ENCODE data around the gene TBX19. TPM values are rescaled to one million over a fixed set of nuclear protein-coding genes. Genes with fewer than 3 reads are reported as not detected.

The TBX19 gene
- polyA plus RNA-seq, 3 donors from 2014 or later, result 1.2 to 6.2 (median 3.4) TPM

DNA sequence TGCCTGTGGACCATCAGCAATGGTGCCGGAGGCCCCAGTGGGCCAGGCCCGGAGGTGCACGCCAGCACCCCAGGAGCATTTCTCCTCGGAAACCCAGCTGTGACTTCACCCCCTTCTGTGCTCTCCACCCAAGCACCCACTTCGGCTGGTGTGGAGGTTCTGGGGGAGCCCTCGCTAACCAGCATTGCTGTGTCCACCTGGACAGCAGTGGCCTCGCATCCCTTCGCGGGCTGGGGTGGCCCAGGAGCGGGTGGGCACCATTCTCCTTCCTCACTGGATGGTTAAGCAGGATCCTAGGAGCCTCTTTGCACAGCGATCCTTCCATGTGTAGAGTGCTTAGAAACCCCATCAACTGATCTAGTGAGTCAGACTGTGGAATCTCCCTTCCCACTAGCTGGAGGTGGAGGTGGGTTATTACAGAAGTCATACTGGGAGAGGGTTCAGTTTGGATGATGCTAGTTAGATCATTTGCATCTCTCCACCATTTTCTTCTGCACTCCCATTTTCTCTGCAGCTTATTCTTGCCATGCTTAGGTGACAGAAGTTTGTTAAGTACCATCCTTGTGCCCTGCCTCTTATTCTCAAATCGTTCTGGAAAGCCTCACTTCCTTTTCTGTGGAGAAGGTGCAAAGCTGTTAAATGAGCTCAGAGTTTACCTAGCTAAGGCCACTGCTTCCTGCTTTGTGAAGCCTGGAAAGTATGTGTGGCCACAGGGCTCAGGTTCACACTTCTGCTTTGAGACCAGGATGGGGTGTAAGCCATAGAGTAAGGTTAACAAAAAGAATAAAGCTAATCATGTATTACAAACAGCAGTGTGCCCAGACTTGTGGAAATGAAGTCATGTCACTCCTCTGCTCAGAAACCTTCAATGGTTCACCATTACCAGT is 32.3 kb downstream of the TBX19 start:
- no peaks in the 10 kb centered on the region for H3K27me3 Mint-ChIP-seq (ENCODE audit: low read depth in 3 of 3)
- peaks cover 10 to 37% (median 32%) of the 10 kb centered on the region in 3 donors for H3K36me3 Mint-ChIP-seq
- peak overlapping the region in 1 of 5 donors; percentile 2 for H3K4me3 Mint-ChIP-seq

DNA sequence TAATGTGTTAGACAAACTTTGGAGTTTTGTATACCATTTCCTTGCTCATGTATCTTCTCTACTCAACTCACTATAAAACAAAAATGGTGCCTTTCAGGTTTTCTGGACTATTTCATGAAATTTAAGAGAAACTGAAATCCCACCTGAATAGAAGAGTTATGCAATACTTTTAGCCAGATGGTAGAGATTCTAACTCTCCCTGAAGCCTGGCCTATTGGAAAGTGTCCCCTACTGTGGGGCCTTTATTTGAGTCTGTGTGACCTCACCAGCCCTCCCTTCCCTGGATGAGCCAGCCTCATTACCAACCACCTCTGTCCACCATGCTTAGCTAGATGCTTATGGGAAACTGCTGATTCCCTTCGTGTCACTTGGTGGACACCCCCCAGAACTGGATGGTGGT is 35.5 kb downstream of the TBX19 start:
- Mint-ChIP-seq H3K9me3 (no peaks in the 10 kb centered on the region), H3K27me3 (ENCODE audit: low read depth in 3 of 3) (no peaks in the 10 kb centered on the region), H3K4me1 (peaks cover 29 to 42% of the 10 kb centered on the region in 2 donors), H3K4me3 (no peak overlapping the region), H3K27ac (no peak overlapping the region), H3K36me3 (peaks cover 5 to 32% (median 29%) of the 10 kb centered on the region in 3 donors)
- no peak for DNase-seq

More for the DNA sequence above, 32.3 kb downstream of the TBX19 start:
- H3K4me1 Mint-ChIP-seq, result peaks cover 16 to 23% of the 10 kb centered on the region in 2 donors
- DNase-seq, result peak in 1 of 3 donors; percentile 11
- no peaks in the 10 kb centered on the region for H3K9me3 Mint-ChIP-seq
- peak overlapping the region in 5 of 6 donors; percentile 18 to 62 (median 51) for H3K27ac Mint-ChIP-seq

DNA sequence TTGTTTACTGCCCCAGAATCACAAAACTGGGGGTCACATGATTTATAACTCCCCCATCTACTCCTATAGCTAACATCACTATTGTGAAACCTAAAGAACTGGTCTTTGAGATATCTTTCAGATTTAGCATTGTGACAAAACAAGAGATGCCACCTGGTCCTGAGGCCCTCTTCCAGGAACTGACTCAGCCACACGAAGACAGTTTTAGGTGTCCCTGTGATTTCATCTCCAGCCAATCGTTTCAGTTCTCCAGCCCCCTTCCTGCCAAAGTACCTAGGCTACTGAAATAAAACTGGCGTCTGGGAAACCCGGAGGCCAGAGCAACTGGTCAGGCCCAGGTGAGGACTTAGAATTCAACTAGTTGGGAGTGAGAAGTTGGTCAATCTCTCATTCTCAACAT is 36.6 kb downstream of the TBX19 start:
- DNase-seq, result no peak
- Mint-ChIP-seq H3K27ac (no peak overlapping the region), H3K27me3 (ENCODE audit: low read depth in 3 of 3) (no peaks in the 10 kb centered on the region), H3K36me3 (peaks cover 5 to 29% (median 27%) of the 10 kb centered on the region in 3 donors), H3K4me3 (no peak overlapping the region), H3K4me1 (peaks cover 29 to 42% of the 10 kb centered on the region in 2 donors), H3K9me3 (no peaks in the 10 kb centered on the region)

DNA sequence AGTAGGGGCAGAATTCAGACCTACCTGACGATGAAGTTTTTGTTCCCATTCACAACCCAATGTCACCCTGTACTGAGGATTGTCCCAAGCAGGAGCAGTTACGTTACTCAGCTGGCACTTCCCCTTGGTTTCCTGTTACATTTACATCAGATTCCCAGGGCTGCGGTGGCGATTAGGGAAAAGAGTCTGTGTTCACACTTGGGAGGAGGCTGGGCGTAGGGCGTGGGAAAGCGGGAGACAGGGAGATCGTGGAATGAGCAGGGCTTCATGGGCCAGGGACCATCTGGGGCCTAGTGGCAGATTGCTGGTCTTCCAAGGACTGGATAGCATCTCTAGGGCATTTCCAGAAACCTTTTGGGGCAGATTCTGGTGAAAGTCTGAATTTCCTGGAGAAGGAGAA is 39.0 kb downstream of the TBX19 start:
- H3K27me3 Mint-ChIP-seq (ENCODE audit: low read depth in 3 of 3), result no peaks in the 10 kb centered on the region

DNA sequence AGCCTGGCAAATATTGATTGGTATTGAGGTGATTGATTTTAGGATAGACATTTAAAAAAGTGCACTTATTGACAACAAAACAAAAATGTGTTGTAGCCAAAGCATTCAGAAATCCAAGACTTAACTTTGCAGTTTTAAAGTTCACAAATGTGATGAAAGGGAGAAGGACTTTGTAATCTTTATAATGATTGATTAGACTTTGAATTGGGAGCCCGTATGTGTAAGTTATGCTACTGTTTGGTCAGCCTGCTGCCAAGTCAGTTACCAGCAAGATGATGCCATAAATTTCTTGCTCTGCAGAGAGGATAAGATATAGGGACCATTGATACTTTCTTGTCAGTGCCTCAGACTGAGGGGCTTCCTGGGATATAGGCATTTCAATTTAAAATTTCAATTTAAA is 39.5 kb downstream of the TBX19 start:
- peaks cover 0 to 4% (median 0%) of the 10 kb centered on the region in 6 donors for H3K9me3 Mint-ChIP-seq
- no peak overlapping the region for H3K27ac Mint-ChIP-seq
- no peak overlapping the region for H3K4me3 Mint-ChIP-seq
- no peaks in the 10 kb centered on the region for H3K27me3 Mint-ChIP-seq (ENCODE audit: low read depth in 3 of 3)
- peaks cover 13 to 23% of the 10 kb centered on the region in 2 donors for H3K4me1 Mint-ChIP-seq
- no peak for DNase-seq
- H3K36me3 Mint-ChIP-seq, result peaks cover 7 to 29% (median 27%) of the 10 kb centered on the region in 3 donors

More for the DNA sequence above, 39.0 kb downstream of the TBX19 start:
- Mint-ChIP-seq H3K4me3 (no peak overlapping the region), H3K36me3 (peaks cover 7 to 27% (median 27%) of the 10 kb centered on the region in 3 donors), H3K9me3 (no peaks in the 10 kb centered on the region), H3K4me1 (peaks cover 13 to 23% of the 10 kb centered on the region in 2 donors), H3K27ac (no peak overlapping the region)
- DNase-seq, result no peak

DNA sequence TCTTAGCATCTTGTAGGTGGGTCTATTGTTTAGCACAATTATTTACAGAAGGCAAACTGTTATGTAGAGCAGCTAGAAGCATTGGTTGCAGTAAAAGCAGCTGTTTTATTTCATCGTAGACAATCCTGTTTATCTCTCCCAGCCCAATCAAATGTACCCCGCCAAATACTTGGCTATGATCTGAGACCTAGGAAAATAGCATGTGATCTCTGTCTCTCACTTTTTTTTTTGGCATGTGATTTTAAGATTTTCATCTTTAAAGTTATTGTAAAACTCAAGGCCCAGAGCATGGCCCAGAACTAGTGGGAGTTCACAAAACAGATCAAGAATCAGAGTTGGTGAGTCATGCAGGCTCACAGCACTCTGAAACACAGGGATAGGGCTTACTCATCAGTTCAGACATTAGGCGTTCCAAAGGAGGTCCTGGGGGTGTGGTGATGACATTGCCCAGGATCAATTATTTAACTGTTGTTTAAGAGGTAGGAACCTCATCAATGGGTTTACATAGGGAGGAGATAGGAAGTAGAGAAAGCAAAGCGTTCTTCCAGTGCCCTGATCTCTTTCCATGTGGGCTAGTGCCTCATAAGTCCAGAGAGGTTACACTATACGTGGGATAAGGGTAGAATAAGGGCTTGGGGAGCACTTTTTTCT is 40.2 kb downstream of the TBX19 start:
- peaks cover 13 to 23% of the 10 kb centered on the region in 2 donors for H3K4me1 Mint-ChIP-seq
- no peak overlapping the region for H3K27ac Mint-ChIP-seq
- peaks cover 7 to 29% (median 27%) of the 10 kb centered on the region in 3 donors for H3K36me3 Mint-ChIP-seq
- H3K9me3 Mint-ChIP-seq, result peaks cover 0 to 4% (median 0%) of the 10 kb centered on the region in 6 donors
- H3K4me3 Mint-ChIP-seq, result no peak overlapping the region
- DNase-seq, result no peak
- H3K27me3 Mint-ChIP-seq (ENCODE audit: low read depth in 3 of 3), result no peaks in the 10 kb centered on the region

DNA sequence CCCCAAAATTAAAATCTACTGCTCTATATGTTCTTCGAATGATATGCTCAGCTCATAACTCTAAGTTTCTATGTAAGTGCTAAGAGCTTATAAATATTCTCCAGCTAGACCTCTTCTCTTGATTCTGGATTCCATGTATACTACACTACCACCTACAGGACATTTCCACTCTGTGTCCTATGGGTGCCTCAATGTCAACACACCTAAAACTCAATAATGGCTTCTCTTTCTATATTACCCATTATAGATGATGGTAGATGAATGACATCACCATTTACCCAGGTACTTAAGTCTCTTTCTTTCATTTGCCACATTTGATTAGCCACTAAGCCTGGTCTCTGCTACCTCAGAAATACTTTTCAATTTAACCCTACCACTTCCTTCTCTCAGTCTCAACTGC is 41.3 kb downstream of the TBX19 start:
- H3K27ac Mint-ChIP-seq, result no peak overlapping the region
- H3K36me3 Mint-ChIP-seq, result peaks cover 7 to 29% (median 26%) of the 10 kb centered on the region in 3 donors
- H3K4me1 Mint-ChIP-seq, result peaks cover 13 to 23% of the 10 kb centered on the region in 2 donors
- no peak overlapping the region for H3K4me3 Mint-ChIP-seq
- peaks cover 0 to 4% (median 0%) of the 10 kb centered on the region in 6 donors for H3K9me3 Mint-ChIP-seq
- no peak for DNase-seq
- no peaks in the 10 kb centered on the region for H3K27me3 Mint-ChIP-seq (ENCODE audit: low read depth in 3 of 3)

DNA sequence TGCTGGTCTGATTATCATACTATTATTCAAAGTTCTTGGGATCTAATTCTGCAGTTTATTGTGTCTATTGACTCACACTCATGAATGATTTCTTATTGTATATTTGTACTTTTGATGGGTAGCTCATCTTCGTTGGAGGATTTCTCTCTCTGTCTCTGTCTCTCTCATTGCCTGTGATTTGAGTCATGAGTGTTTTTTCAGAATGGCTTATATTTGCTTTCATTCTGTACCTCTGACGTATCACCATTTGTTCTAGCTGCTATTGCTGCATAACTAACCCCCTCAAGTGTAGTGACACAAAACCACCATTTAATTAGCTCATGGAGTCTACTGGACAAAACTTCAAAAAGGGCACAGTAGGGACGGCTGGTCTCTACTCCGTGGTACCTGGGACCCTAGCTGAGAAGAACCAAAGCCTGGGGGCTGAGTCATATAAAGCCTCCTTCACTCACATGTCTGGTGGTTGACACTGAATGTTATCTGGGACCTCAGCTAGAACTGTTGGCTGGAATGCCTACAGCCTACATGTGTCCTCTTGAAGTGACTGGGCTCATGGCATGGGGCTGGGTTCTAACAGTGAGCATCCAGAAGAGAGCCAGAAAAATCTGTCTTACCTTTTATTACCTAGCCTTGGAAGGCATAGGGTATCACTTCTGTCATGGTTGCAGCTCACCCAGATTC is 44.2 kb downstream of the TBX19 start:
- Mint-ChIP-seq H3K27me3 (ENCODE audit: low read depth in 3 of 3) (no peaks in the 10 kb centered on the region), H3K27ac (no peak overlapping the region), H3K4me1 (peaks cover 0 to under 1% of the 10 kb centered on the region in 2 donors), H3K4me3 (no peak overlapping the region), H3K9me3 (peaks cover 0 to 4% (median 0%) of the 10 kb centered on the region in 6 donors), H3K36me3 (peaks cover 10 to 13% (median 13%) of the 10 kb centered on the region in 3 donors)
- DNase-seq, result no peak

DNA sequence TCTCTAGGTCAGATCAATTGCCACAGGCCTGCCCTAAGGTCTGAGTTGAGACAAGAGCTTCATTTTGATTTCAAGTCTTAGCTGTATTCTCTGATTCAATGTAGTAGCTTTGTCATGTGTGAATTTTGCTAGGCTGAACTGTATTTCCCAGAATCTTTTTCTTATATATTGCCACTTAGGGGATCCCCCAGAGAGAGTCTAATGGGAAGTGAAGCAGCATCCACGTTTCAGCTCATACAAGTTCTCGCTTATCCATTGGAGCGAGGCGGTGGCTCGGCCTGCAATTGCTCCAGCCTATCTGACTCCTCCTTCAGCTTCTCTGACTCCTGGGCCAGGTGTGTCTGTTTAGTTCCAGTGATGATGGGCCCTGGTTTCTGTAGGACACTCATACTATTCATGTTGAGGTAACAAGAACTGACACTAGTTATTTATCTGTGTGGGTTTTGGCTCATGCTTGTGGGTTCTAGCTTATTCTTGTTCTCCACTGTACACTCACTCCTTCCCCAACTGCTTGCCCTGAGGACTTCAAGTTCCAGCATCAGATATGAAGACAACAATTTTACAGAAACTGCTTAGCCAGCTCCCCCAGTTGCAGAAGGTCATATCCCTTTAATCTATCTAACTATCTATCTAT is 48.2 kb downstream of the TBX19 start:
- no peaks in the 10 kb centered on the region for H3K27me3 Mint-ChIP-seq (ENCODE audit: low read depth in 3 of 3)
- no peak overlapping the region for H3K27ac Mint-ChIP-seq
- no peaks in the 10 kb centered on the region for H3K4me1 Mint-ChIP-seq
- H3K36me3 Mint-ChIP-seq, result peaks cover 13 to 19% (median 19%) of the 10 kb centered on the region in 3 donors
- no peak for DNase-seq
- H3K9me3 Mint-ChIP-seq, result peaks cover 0 to 4% (median 0%) of the 10 kb centered on the region in 6 donors
- no peak overlapping the region for H3K4me3 Mint-ChIP-seq

DNA sequence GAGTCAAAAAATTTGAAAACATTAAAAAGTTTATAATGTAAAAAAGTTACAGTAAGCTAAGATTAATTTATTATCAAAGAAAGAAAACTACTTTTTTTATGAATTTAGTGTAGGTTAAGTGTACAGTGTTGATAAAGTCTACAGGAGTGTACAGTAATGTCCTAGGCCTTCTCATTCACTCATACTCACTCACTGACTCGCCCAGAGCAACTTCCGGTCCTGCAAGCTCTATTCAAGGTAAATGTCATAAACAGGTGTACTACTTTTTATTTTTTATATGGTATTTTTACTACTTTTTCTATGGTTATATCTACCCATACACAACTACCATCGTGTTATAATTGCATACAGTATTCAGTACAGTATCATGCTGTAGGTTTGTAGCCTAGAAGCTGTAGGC is 49.6 kb downstream of the TBX19 start:
- Mint-ChIP-seq H3K9me3 (no peaks in the 10 kb centered on the region), H3K4me1 (peaks cover 0 to under 1% of the 10 kb centered on the region in 2 donors), H3K27ac (no peak overlapping the region), H3K4me3 (no peak overlapping the region), H3K36me3 (peaks cover 9 to 14% (median 11%) of the 10 kb centered on the region in 3 donors), H3K27me3 (ENCODE audit: low read depth in 3 of 3) (no peaks in the 10 kb centered on the region)
- DNase-seq, result no peak

DNA sequence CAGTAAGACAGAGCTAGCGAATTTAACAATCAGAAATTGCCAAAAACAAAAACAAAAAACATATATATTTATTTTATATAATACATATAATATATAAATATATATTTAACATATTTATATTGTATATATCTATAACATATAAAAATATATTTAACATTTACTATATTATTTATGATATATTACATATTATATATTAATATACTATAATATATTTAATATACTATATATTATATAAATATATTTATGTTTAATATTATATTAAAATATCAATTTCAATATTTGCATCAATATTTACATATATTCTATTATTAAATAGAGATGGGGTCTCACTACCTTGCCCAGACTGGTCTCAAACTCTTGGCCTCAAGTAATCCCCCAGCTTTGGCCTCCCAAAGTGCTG is 50.9 kb downstream of the TBX19 start:
- Mint-ChIP-seq H3K4me1 (peaks cover 0 to 6% of the 10 kb centered on the region in 2 donors), H3K4me3 (no peak overlapping the region), H3K27me3 (ENCODE audit: low read depth in 3 of 3) (no peaks in the 10 kb centered on the region), H3K36me3 (peaks cover 9 to 11% (median 11%) of the 10 kb centered on the region in 3 donors), H3K27ac (no peak overlapping the region), H3K9me3 (no peaks in the 10 kb centered on the region)
- no peak for DNase-seq

DNA sequence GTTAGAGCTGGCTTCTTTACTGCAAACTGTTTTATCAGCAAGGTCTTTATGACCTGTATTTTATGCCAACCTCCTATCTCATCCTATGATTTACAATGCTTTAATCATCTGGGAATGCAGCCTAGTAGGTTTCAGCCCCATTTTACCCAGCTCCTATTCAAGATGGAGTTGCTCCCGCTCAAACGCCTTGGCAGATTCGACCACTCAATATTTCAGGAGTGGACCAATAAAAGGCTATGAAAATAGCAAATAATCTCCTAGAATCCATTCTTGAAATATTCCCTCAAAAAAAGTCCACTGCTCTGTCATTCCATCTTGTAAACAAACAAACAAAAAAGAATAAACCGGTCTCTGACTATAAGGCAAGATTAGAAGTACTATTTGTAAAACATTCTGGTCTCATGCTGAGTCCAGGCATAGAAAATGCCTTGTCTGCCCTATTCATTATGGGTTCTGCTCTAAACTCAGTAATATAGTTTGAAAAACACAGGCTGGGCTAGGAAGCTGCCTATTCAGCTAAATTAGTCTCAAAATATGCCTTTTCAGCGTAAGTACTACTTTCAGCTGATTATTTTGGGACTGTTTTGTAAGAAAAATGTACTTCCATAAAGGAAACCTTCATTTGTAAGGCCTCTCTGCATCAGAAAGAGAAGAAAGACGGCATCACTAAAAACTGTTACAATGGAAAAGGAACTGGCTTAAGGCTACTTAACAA is 53.0 kb downstream of the TBX19 start:
- peaks cover 7 to 19% of the 10 kb centered on the region in 2 donors for H3K4me1 Mint-ChIP-seq
- no peak overlapping the region for H3K27ac Mint-ChIP-seq
- no peaks in the 10 kb centered on the region for H3K27me3 Mint-ChIP-seq (ENCODE audit: low read depth in 3 of 3)
- no peaks in the 10 kb centered on the region for H3K9me3 Mint-ChIP-seq
- H3K4me3 Mint-ChIP-seq, result no peak overlapping the region
- DNase-seq, result no peak
- peaks cover 9 to 14% (median 10%) of the 10 kb centered on the region in 3 donors for H3K36me3 Mint-ChIP-seq

DNA sequence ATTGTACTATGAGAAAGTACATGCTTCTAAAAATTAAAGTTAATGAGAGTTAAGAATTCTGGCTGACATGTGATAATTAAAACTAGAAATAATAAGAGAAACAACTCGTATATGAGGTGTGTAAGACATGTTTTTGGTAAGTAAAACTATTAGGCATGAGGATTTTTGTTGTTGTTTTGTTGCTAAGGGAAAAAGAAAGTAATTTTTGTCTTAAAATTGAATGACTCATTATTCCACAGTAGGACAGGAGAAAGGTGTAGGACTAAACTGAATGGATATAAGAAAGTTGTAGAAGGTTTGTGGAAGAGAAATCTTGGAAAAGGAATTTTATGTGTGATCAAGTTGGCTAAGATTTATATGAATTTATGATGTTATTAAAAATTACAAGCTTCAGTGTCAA is 54.8 kb downstream of the TBX19 start:
- H3K27me3 Mint-ChIP-seq (ENCODE audit: low read depth in 3 of 3), result no peaks in the 10 kb centered on the region
- H3K4me1 Mint-ChIP-seq, result peaks cover 25 to 37% of the 10 kb centered on the region in 2 donors
- H3K9me3 Mint-ChIP-seq, result no peaks in the 10 kb centered on the region
- peak overlapping the region in 1 of 6 donors; percentile 19 for H3K27ac Mint-ChIP-seq
- DNase-seq, result no peak
- no peak overlapping the region for H3K4me3 Mint-ChIP-seq
- H3K36me3 Mint-ChIP-seq, result peaks cover 5 to 14% (median 14%) of the 10 kb centered on the region in 3 donors
